Endothelial cell of umbilical vein (primary cell): ENCODE data around the gene POLR2C.

Experiments used
- CTCF ChIP-seq, 2 donors: IDR thresholded peaks; 1 replicate in 1 of 2; 2 replicates in 1 of 2; pipeline ENCODE4 v1.5.1; 2011; ENCODE audit warnings: low read length in 2 of 2, mild to moderate bottlenecking in 2 of 2, moderate library complexity in 2 of 2, control low read depth in 1 of 2, inconsistent platforms in 1 of 2, low read depth in 1 of 2; ENCODE audit not compliant: insufficient read depth in 1 of 2; ENCODE audit errors: extremely low read depth in 1 of 2
- EZH2 ChIP-seq: IDR thresholded peaks from 2 replicates; pipeline ENCODE4 v1.6.1; 2012; ENCODE audit warnings: borderline replicate concordance, low read depth, mild to moderate bottlenecking, moderate library complexity, low read length, inconsistent platforms; ENCODE audit not compliant: severe bottlenecking
- FOS ChIP-seq: IDR thresholded peaks from 2 replicates; pipeline ENCODE4 v1.6.1; 2011; ENCODE audit warnings: mild to moderate bottlenecking, low read length, moderate library complexity, borderline replicate concordance; ENCODE audit not compliant: insufficient read depth
- GATA2 ChIP-seq: IDR thresholded peaks from 2 replicates; pipeline ENCODE4 v1.7.0; 2011; ENCODE audit warnings: low read depth, mild to moderate bottlenecking, moderate library complexity, mixed read lengths, low read length; ENCODE audit not compliant: insufficient read length, insufficient read depth
- MAX ChIP-seq: IDR thresholded peaks from 2 replicates; pipeline ENCODE4 v1.6.1; 2011; ENCODE audit not compliant: insufficient read depth, insufficient read length
- MYC ChIP-seq: IDR thresholded peaks from one replicate; pipeline ENCODE4 v1.6.1; 2011; ENCODE audit warnings: mild to moderate bottlenecking, low read depth, low read length
- POLR2A ChIP-seq: IDR thresholded peaks from 2 replicates; pipeline ENCODE4 v1.6.1; 2012; ENCODE audit warnings: low read depth, mild to moderate bottlenecking, control low read depth, low read length
- POLR2AphosphoS5 ChIP-seq: IDR thresholded peaks from 2 replicates; pipeline ENCODE4 v1.6.1; 2012; ENCODE audit warnings: low read depth, mild to moderate bottlenecking, control low read depth, low read length, moderate library complexity; ENCODE audit not compliant: insufficient read depth

- no peak for TF ChIP-seq POLR2A
- TF ChIP-seq MAX = no peak
- no peak for TF ChIP-seq CTCF (IDR thresholded peaks at IDR 0.05; ENCODE audit: extremely low read depth in 1 of 2, insufficient read depth in 1 of 2, low read depth in 1 of 2, low read length in 2 of 2)
- no peak for TF ChIP-seq POLR2AphosphoS5
- TF ChIP-seq EZH2 = no peak
- no peak for TF ChIP-seq FOS
- no peak for TF ChIP-seq MYC
- no peak for TF ChIP-seq GATA2
Measured at GRCh38 chr16:57434003-57434402, 28.5 kb upstream of the POLR2C start.
